HG03521 (cell line): ENCODE data around the gene KRTAP17-1.
"Not testable (repeated sequence)": the region's sequence is repeated elsewhere in the genome, so short reads cannot be mapped to it uniquely, and the experiment has no call there.

ENCODE experiments used
- ATAC-seq: cut with Tn5 transposase; IDR thresholded peaks from one replicate; pipeline ENCODE4 v1.9.1; 2021; ENCODE audit warnings: mild to moderate bottlenecking, moderate library complexity; ENCODE audit not compliant: unreplicated experiment

KRTAP17-1 gene

GRCh38 chr17:41307647-41308046 lies 7.9 kb downstream of the KRTAP17-1 start:
- no peak for ATAC-seq

- ATAC-seq: no peak
Measured at GRCh38 chr17:41304091-41304490, 11.4 kb downstream of the KRTAP17-1 start.

GRCh38 chr17:41302981-41303380 lies 12.5 kb downstream of the KRTAP17-1 start:
- ATAC-seq: no peak

GRCh38 chr17:41301916-41302901 lies 13.3 kb downstream of the KRTAP17-1 start, which contains the start of gene KRTAP29-1:
Gene KRTAP29-1 (minus strand): TSS chr17:41302851. CDS start chr17:41302851, 0 bp downstream.
- ATAC-seq: no peak

DNA sequence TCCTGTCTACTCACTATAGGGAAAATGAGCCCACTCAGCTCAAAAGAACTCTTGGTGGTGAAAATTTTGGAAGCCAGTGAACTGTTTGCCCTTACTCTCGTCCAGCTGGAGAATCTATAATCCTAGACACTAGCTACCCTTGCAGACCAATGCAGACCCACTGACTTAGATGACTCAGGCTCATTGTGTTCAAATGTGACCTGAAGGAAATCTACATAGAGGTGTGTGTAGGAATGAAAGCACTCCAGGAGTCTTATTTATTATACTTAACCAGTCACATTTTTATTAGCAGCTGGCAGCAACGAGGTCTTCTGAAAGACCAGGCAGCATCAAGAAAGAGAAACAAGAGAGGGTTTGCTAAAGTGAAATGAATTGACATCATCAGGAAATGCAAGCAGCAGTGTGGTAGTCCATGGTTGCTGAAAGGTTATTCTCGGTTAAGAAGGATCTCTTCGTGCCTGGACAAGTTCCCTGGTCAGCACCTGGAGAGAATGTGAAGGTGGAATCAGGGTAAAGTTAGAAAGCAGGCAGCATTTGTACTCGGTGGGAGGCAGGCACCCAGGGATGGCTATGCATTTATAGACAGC lies 14.2 kb downstream of the KRTAP17-1 start:
- no peak for ATAC-seq

GRCh38 chr17:41298458-41299135 lies 16.9 kb downstream of the KRTAP17-1 start:
- ATAC-seq: no peak

DNA sequence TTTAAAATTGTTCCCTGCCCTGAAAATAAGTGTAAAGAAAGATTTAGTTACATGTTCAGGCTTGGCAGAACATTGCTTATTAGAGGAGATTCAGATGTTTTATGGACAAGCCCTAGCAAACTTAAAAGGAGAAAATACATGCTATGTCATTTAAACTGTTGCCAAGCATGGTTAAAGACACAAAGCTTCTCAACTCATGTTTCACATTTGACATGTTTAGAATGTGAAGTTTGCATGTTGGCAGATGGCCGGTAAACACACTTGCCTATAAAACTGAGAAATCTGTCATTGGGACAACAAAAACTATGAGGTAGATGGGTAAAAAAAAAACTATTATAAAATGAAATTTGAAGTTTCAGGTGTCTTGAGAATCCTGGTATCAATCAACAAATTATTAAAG lies 18.7 kb downstream of the KRTAP17-1 start:
- ATAC-seq: no peak

DNA sequence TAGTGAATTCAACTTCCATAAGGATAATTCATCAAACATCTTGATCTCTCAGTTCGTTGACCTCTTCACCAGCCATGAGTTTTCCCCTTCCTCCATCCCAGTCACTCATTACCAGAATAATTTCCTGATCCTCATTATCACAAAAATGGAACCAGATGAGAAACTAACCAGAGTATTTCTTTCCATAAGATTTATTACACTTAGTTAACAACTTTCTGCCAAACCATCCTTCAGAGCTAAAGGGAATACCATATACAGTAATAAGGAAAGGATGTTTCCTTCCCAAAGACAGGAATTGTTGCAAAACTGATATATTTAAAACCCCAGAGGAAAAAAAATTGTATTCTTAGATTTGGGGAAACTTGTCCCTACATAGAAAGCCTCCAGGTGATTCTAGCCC lies 21.5 kb downstream of the KRTAP17-1 start:
- ATAC-seq: no peak

GRCh38 chr17:41287050-41287449 lies 28.5 kb downstream of the KRTAP17-1 start:
- no peak for ATAC-seq

- ATAC-seq: no peak
Measured at GRCh38 chr17:41284546-41284945, 31.0 kb downstream of the KRTAP17-1 start.

DNA sequence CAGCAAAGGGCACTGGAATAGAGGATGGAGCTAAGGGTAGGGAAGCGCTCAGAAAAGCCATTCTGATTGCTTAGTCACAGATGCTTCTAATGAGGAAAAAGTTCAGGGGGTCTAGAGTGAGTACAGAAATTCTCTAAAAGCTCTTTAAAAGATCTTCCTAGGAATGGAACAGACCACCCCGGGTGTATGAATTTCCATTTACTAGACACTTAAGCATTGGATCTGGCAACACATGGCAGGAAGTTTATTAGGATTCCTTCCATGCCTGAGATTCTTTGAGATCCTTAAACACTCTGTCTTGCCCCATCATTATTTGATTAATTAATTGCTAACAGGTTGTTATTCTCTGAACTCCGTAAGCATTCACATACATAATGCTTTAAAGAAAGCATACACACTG lies 31.5 kb downstream of the KRTAP17-1 start:
- no peak for ATAC-seq

GRCh38 chr17:41278176-41278955 lies 37.1 kb downstream of the KRTAP17-1 start:
- ATAC-seq: no peak

DNA sequence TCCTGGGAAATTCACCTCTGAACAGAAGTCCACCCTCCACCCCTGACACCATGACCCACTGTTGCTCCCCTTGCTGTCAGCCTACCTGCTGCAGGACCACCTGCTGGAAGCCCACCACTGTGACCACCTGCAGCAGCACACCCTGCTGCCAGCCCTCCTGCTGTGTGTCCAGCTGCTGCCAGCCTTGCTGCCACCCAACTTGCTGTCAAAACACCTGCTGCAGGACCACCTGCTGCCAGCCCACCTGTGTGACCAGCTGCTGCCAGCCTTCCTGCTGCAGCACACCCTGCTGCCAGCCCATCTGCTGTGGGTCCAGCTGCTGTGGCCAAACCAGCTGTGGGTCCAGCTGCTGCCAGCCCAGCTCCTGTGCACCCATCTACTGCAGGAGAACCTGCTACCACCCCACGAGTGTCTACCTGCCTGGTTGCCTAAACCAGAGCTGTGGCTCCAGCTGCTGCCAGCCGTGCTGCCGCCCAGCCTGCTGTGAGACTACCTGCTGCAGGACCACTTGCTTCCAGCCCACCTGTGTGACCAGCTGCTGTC lies 39.8 kb downstream of the KRTAP17-1 start, which contains the start of gene KRTAP9-7:
KRTAP9-7 (plus strand) TSS at position 51 of the 543 bp plus-strand sequence; CDS start at position 51, 0 bp downstream.
- not testable (repeated sequence) for ATAC-seq

- no peak for ATAC-seq
Measured at GRCh38 chr17:41271858-41272257, 43.7 kb downstream of the KRTAP17-1 start.

GRCh38 chr17:41271323-41271722 lies 44.2 kb downstream of the KRTAP17-1 start:
- ATAC-seq: not testable (repeated sequence)

DNA sequence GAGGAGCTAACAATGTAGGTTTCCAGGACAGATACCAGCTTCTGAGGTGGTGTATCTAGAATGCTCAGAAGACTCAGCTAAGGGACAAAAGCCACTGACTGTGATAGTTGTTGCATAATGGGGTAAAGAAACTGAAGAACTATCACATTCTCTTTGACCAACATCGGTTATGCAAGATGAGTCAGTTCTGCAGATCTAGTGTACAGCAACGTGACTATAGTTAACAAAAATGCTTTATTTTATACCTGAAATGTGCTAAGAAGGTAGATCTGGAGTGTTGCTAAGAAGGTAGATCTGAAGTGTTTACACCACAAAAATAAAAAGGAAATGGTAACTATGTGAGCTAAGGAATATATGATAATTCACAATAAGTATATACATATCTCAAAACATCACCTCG lies 47.8 kb downstream of the KRTAP17-1 start:
- ATAC-seq: no peak

- no peak for ATAC-seq
Measured at GRCh38 chr17:41265078-41265477, 50.4 kb downstream of the KRTAP17-1 start, which contains the start of gene KRTAP9-6. Gene KRTAP9-6 (plus strand): TSS chr17:41265378. CDS start chr17:41265378, 0 bp downstream.
